H9 (cell line): Measurements from ENCODE around the gene RFWD3. TPM values are rescaled to one million over a fixed set of nuclear protein-coding genes. Genes with fewer than 3 reads are reported as not detected.
"Not testable (repeated sequence)": the region's sequence is repeated elsewhere in the genome, so short reads cannot be mapped to it uniquely, and the experiment has no call there.

Experiments used
- DNase-seq: peaks from one replicate; pipeline ENCODE4 v3.0.0-alpha.2; 2017
- H2AFZ ChIP-seq: one replicate; pipeline ENCODE4 v1.6.1; 2013; ENCODE audit warnings: mild to moderate bottlenecking, low read length, control low read depth, moderate library complexity
- H2AK5ac ChIP-seq: 2 replicates; pipeline ENCODE4 v1.6.1; 2013; ENCODE audit warnings: low read length, control low read depth, mixed read lengths; ENCODE audit not compliant: insufficient read length
- H2BK120ac ChIP-seq: one replicate; pipeline ENCODE4 v1.6.1; 2013; ENCODE audit warnings: low read depth, mild to moderate bottlenecking, low read length, control low read depth, inconsistent platforms; ENCODE audit not compliant: poor library complexity, severe bottlenecking
- H2BK12ac ChIP-seq: 2 replicates; pipeline ENCODE4 v1.6.1; 2013; ENCODE audit warnings: low read length, control low read depth, mixed read lengths, low read depth; ENCODE audit not compliant: insufficient read length
- H2BK15ac ChIP-seq: 2 replicates; pipeline ENCODE4 v1.6.1; 2013; ENCODE audit warnings: low read depth, low read length, control low read depth
- H2BK20ac ChIP-seq: one replicate; pipeline ENCODE4 v1.6.1; 2013; ENCODE audit warnings: low read depth, mild to moderate bottlenecking, low read length, control low read depth, inconsistent platforms; ENCODE audit not compliant: poor library complexity, severe bottlenecking
- H2BK5ac ChIP-seq: 2 replicates; pipeline ENCODE4 v1.6.1; 2013; ENCODE audit warnings: low read length, control low read depth, mixed read lengths; ENCODE audit not compliant: insufficient read length
- H3K14ac ChIP-seq: 2 replicates; pipeline ENCODE4 v1.6.1; 2013; ENCODE audit warnings: low read length, control low read depth; ENCODE audit not compliant: insufficient read depth
- H3K18ac ChIP-seq: 2 replicates; pipeline ENCODE4 v1.6.1; 2013; ENCODE audit warnings: low read depth, mild to moderate bottlenecking, mixed read lengths, low read length, control low read depth; ENCODE audit not compliant: insufficient read length
- H3K23ac ChIP-seq: 2 replicates; pipeline ENCODE4 v1.6.1; 2013; ENCODE audit warnings: low read length, control low read depth, mixed read lengths, low read depth; ENCODE audit not compliant: insufficient read length
- H3K23me2 ChIP-seq: 2 replicates; pipeline ENCODE4 v1.6.1; 2013; ENCODE audit warnings: low read depth, mild to moderate bottlenecking, mixed read lengths, low read length, control low read depth; ENCODE audit not compliant: insufficient read length, poor library complexity, severe bottlenecking
- H3K27ac ChIP-seq: 2 replicates; pipeline ENCODE4 v1.5.1; 2013; ENCODE audit warnings: low read length, control low read depth, mixed read lengths, low read depth; ENCODE audit not compliant: insufficient read length
- H3K27me3 ChIP-seq: 2 replicates; pipeline ENCODE4 v1.6.1; 2013; ENCODE audit warnings: low read length, control low read depth, inconsistent platforms; ENCODE audit not compliant: insufficient read depth
- H3K4ac ChIP-seq: 2 replicates; pipeline ENCODE4 v1.6.1; 2013; ENCODE audit warnings: low read depth, mild to moderate bottlenecking, control low read depth, inconsistent platforms, low read length, moderate library complexity
- H3K4me1 ChIP-seq: 2 replicates; pipeline ENCODE4 v1.6.1; 2013; ENCODE audit warnings: low read length, control low read depth, inconsistent platforms; ENCODE audit not compliant: insufficient read depth
- H3K4me2 ChIP-seq: 2 replicates; pipeline ENCODE4 v1.6.1; 2013; ENCODE audit warnings: low read length, control low read depth, mixed read lengths; ENCODE audit not compliant: insufficient read length, insufficient read depth
- H3K56ac ChIP-seq: 2 replicates; pipeline ENCODE4 v1.6.1; 2013; ENCODE audit warnings: low read depth, mild to moderate bottlenecking, mixed read lengths, low read length, control low read depth; ENCODE audit not compliant: insufficient read length
- H3K79me1 ChIP-seq: 2 replicates; pipeline ENCODE4 v1.6.1; 2013; ENCODE audit warnings: low read depth, mild to moderate bottlenecking, moderate library complexity, low read length, control low read depth, inconsistent platforms; ENCODE audit not compliant: insufficient read depth, poor library complexity, severe bottlenecking
- H3K79me2 ChIP-seq: 2 replicates; pipeline ENCODE4 v1.6.1; 2013; ENCODE audit warnings: low read length, control low read depth, inconsistent platforms; ENCODE audit not compliant: insufficient read depth
- H3K9ac ChIP-seq: 2 replicates; pipeline ENCODE4 v1.6.1; 2013; ENCODE audit warnings: low read length, control low read depth, mixed read lengths; ENCODE audit not compliant: insufficient read length; ENCODE audit errors: extremely low read depth
- H3K9me3 ChIP-seq: one replicate; pipeline ENCODE4 v1.6.1; 2013; ENCODE audit warnings: low read depth, low read length, inconsistent platforms; ENCODE audit not compliant: control insufficient read depth
- H3T11ph ChIP-seq: one replicate; pipeline ENCODE4 v1.6.1; 2013; ENCODE audit warnings: mild to moderate bottlenecking, low read length, control low read depth, inconsistent platforms
- H4K20me1 ChIP-seq: one replicate; pipeline ENCODE4 v1.6.1; 2013; ENCODE audit not compliant: control insufficient read depth, insufficient read length, insufficient read depth
- H4K5ac ChIP-seq: 2 replicates; pipeline ENCODE4 v1.6.1; 2013; ENCODE audit warnings: low read depth, mild to moderate bottlenecking, mixed read lengths, low read length, control low read depth; ENCODE audit not compliant: insufficient read length
- H4K8ac ChIP-seq: replicated peaks from 2 replicates; pipeline ENCODE4 v1.6.1; 2013; ENCODE audit warnings: low read length, control low read depth, mixed read lengths, low read depth; ENCODE audit not compliant: insufficient read length
- H4K91ac ChIP-seq: 2 replicates; pipeline ENCODE4 v1.6.1; 2013; ENCODE audit warnings: low read depth, mild to moderate bottlenecking, moderate library complexity, mixed read lengths, low read length, control low read depth; ENCODE audit not compliant: insufficient read length
- H3K27ac Mint-ChIP-seq, 3 experiments: 2 replicates in 2 of 3; 3 replicates in 1 of 3; pipeline ENCODE4 v1.8.0; 2020 to 2021; ENCODE audit warnings: mixed read lengths in 3 of 3, mild to moderate bottlenecking in 1 of 3, moderate library complexity in 1 of 3
- H3K27me3 Mint-ChIP-seq: 2 replicates; pipeline ENCODE4 v1.8.0; 2021; ENCODE audit warnings: low read depth, mild to moderate bottlenecking, moderate library complexity, mixed read lengths
- H3K36me3 Mint-ChIP-seq, 3 experiments: 2 replicates in 2 of 3; 3 replicates in 1 of 3; pipeline ENCODE4 v1.8.0; 2020 to 2021; ENCODE audit warnings: low read depth in 3 of 3, mixed read lengths in 3 of 3; ENCODE audit not compliant: insufficient read depth in 1 of 3
- H3K4me1 Mint-ChIP-seq, 2 experiments: 2 replicates each; pipeline ENCODE4 v1.8.0; 2020; ENCODE audit warnings: mixed read lengths in 2 of 2
- H3K4me3 Mint-ChIP-seq, 2 experiments: 2 replicates in 1 of 2; 3 replicates in 1 of 2; pipeline ENCODE4 v1.8.0; 2020 to 2021; ENCODE audit warnings: mild to moderate bottlenecking in 2 of 2, mixed read lengths in 2 of 2, moderate library complexity in 1 of 2
- H3K9me3 Mint-ChIP-seq, 2 experiments: 2 replicates in 1 of 2; 3 replicates in 1 of 2; pipeline ENCODE4 v1.8.0; 2020; ENCODE audit warnings: mild to moderate bottlenecking in 2 of 2, mixed read lengths in 2 of 2, moderate library complexity in 1 of 2
- CTCF ChIP-seq: fragments of 200-600 bp; sonication (generic); conservative IDR thresholded peaks from 3 replicates; pipeline ENCODE4 v1.8.0; 2021; ENCODE audit warnings: antibody characterized with exemption, mild to moderate bottlenecking
- WGBS: extraction: QIAGEN DNeasy Blood & Tissue Kit; methylation state at CpG from one replicate; pipeline ENCODE4 v1.1.7; 2013; ENCODE audit warnings: missing lambda C conversion rate, low lambda C conversion rate, mixed read lengths; ENCODE audit not compliant: insufficient read length; ENCODE audit errors: extremely low coverage; 5-methylcytosine and 5-hydroxymethylcytosine counted together
- total RNA-seq: library from RNA; stranded (reverse); gene quantifications from 2 replicates; pipeline ENCODE4 v1.2.1, GENCODE V29; 2021

RFWD3 gene
- total RNA-seq, 1 experiment from 2014 or later, result 114 TPM

GRCh38 chr16:74673876-74674275 lies 7.2 kb upstream of the RFWD3 start:
- no peak overlapping the region for H3K18ac ChIP-seq
- no peaks in the 10 kb centered on the region for H3K79me1 ChIP-seq
- no peak overlapping the region for H3K23ac ChIP-seq
- H2AFZ ChIP-seq, result no peak overlapping the region
- no peaks in the 10 kb centered on the region for H3K9me3 Mint-ChIP-seq
- H3T11ph ChIP-seq, result no peak overlapping the region
- no peaks in the 10 kb centered on the region for H3K79me2 ChIP-seq
- H3K4me1 Mint-ChIP-seq, result no peaks in the 10 kb centered on the region
- H3K27ac ChIP-seq, result no peak overlapping the region
- no peak overlapping the region for H3K9ac ChIP-seq
- H3K4me1 ChIP-seq, result no peaks in the 10 kb centered on the region
- H3K56ac ChIP-seq, result no peak overlapping the region
- no peaks in the 10 kb centered on the region for H4K20me1 ChIP-seq
- no peak overlapping the region for H3K27ac Mint-ChIP-seq
- no peak overlapping the region for H4K5ac ChIP-seq
- no peaks in the 10 kb centered on the region for H3K36me3 Mint-ChIP-seq
- no peak overlapping the region for H3K4me2 ChIP-seq
- no peak overlapping the region for H2BK5ac ChIP-seq
- WGBS, result no CpG with 5 or more reads among the region's 3 CpGs
- H4K8ac ChIP-seq, result no peak overlapping the region
- no peaks in the 10 kb centered on the region for H3K9me3 ChIP-seq
- no peak for DNase-seq
- H4K91ac ChIP-seq, result no peak overlapping the region
- H2BK20ac ChIP-seq, result no peak overlapping the region
- H2BK12ac ChIP-seq, result no peak overlapping the region
- no peaks in the 10 kb centered on the region for H3K23me2 ChIP-seq
- H2AK5ac ChIP-seq, result no peak overlapping the region
- H3K14ac ChIP-seq, result no peak overlapping the region
- H3K27me3 ChIP-seq, result no peaks in the 10 kb centered on the region
- H3K27me3 Mint-ChIP-seq, result peaks cover 29% of the 10 kb centered on the region
- TF ChIP-seq CTCF, result no peak
- no peak overlapping the region for H3K4ac ChIP-seq
- H2BK120ac ChIP-seq, result no peak overlapping the region
- H2BK15ac ChIP-seq, result no peak overlapping the region
- no peak overlapping the region for H3K4me3 Mint-ChIP-seq

- H3K27ac Mint-ChIP-seq, H3K79me2 ChIP-seq, H2BK15ac ChIP-seq, DNase-seq, H4K20me1 ChIP-seq, H3K9ac ChIP-seq, H3K9me3 ChIP-seq, H3K27ac ChIP-seq, H3T11ph ChIP-seq, H3K4ac ChIP-seq, H2BK12ac ChIP-seq, H2BK120ac ChIP-seq, H4K91ac ChIP-seq, H2BK5ac ChIP-seq, H2AK5ac ChIP-seq, H3K79me1 ChIP-seq, H3K23ac ChIP-seq, H3K4me2 ChIP-seq, H3K4me3 Mint-ChIP-seq, H3K14ac ChIP-seq, H2AFZ ChIP-seq, H4K5ac ChIP-seq, H3K18ac ChIP-seq, H3K4me1 ChIP-seq, H2BK20ac ChIP-seq, H3K56ac ChIP-seq, H4K8ac ChIP-seq, H3K27me3 ChIP-seq: not testable (repeated sequence)
- Mint-ChIP-seq H3K4me1 (peaks cover 12% of the 10 kb centered on the region in 2 experiments), H3K36me3 (peaks cover 12 to 24% (median 21%) of the 10 kb centered on the region in 3 experiments), H3K27me3 (peaks cover 20% of the 10 kb centered on the region), H3K9me3 (peaks cover 5 to 11% of the 10 kb centered on the region in 2 experiments; a peak in 3 of 5 replicates)
- whole genome bisulfite sequencing, result no CpG with 5 or more reads among the region's 10 CpGs
- peaks cover 12% of the 10 kb centered on the region for H3K23me2 ChIP-seq
Observed at GRCh38 chr16:74668877-74669276, 2.2 kb upstream of the RFWD3 start.
